Fibroblast of lung (primary cell): ENCODE data around the gene AGRP. TPM values are rescaled to one million over a fixed set of nuclear protein-coding genes. Genes with fewer than 3 reads are reported as not detected.

ENCODE experiments used
- DNase-seq, 2 donors: peaks; one replicate each; pipeline versions ENCODE4 v3.0.0 to v3.0.0-alpha.2; 2010; ENCODE audit warnings: low read depth in 2 of 2
- H2AFZ ChIP-seq: 2 replicates; pipeline ENCODE4 v1.5.1; 2012; ENCODE audit warnings: low read length, control low read depth, inconsistent platforms
- H3K27ac ChIP-seq: 2 replicates; pipeline ENCODE4 v1.5.1; 2011; ENCODE audit warnings: low read length, control low read depth; ENCODE audit not compliant: insufficient read depth
- H3K27me3 ChIP-seq: 2 replicates; pipeline ENCODE4 v1.5.1; 2011; ENCODE audit warnings: mild to moderate bottlenecking, low read length; ENCODE audit not compliant: control insufficient read depth, insufficient read depth
- H3K36me3 ChIP-seq: 2 replicates; pipeline ENCODE4 v1.5.1; 2011; ENCODE audit warnings: low read length; ENCODE audit not compliant: control insufficient read depth, insufficient read depth
- H3K4me1 ChIP-seq: 2 replicates; pipeline ENCODE4 v1.5.1; 2011; ENCODE audit warnings: low read length; ENCODE audit not compliant: control insufficient read depth, insufficient read depth; ENCODE audit errors: extremely low read depth
- H3K4me2 ChIP-seq: 2 replicates; pipeline ENCODE4 v1.5.1; 2011; ENCODE audit warnings: low read length, control low read depth; ENCODE audit not compliant: insufficient read depth; ENCODE audit errors: extremely low read depth
- H3K4me3 ChIP-seq, 4 experiments: fragments of 200-600 bp in 1 of 4; sonication (generic) in 1 of 4; replicated peaks in 1 of 4; 2 replicates each; pipeline ENCODE4 v1.5.1; 2011 to 2016; ENCODE audit warnings: low read length in 4 of 4, low read depth in 3 of 4, mild to moderate bottlenecking in 3 of 4, control low read depth in 2 of 4, inconsistent platforms in 1 of 4, mixed read lengths in 1 of 4; ENCODE audit not compliant: insufficient read depth in 1 of 4; ENCODE audit errors: control extremely low read depth in 1 of 4
- H3K79me2 ChIP-seq: 2 replicates; pipeline ENCODE4 v1.5.1; 2012; ENCODE audit warnings: mild to moderate bottlenecking, low read length, inconsistent platforms; ENCODE audit not compliant: control insufficient read depth, insufficient read depth
- H3K9ac ChIP-seq: 2 replicates; pipeline ENCODE4 v1.5.1; 2011; ENCODE audit warnings: mild to moderate bottlenecking, low read length, control low read depth; ENCODE audit not compliant: insufficient read depth
- H3K9me3 ChIP-seq: 2 replicates; pipeline ENCODE4 v1.5.1; 2012; ENCODE audit warnings: low read depth, low read length; ENCODE audit not compliant: control insufficient read depth, insufficient read depth
- H4K20me1 ChIP-seq: 2 replicates; pipeline ENCODE4 v1.5.1; 2011; ENCODE audit warnings: low read length; ENCODE audit not compliant: control insufficient read depth, insufficient read depth; ENCODE audit errors: extremely low read depth
- EZH2 ChIP-seq: IDR thresholded peaks from 2 replicates; pipeline ENCODE4 v1.5.1; 2012; ENCODE audit warnings: low read length, control low read depth, mild to moderate bottlenecking; ENCODE audit errors: missing control alignments
- polyA plus RNA-seq, 2 donors: library from polyadenylated mRNA; depleted of rRNA in 1 of 2; stranded (reverse) in 1 of 2; unstranded in 1 of 2; fragments of >200 nt; gene quantifications; 2 replicates each; pipeline ENCODE4 v1.2.1, GENCODE V29; 2011 to 2012; ENCODE audit warnings: missing spikeins in 1 of 2
- total RNA-seq: library from RNA; depleted of rRNA; stranded (reverse); fragments of >200 nt; gene quantifications from 2 replicates; pipeline ENCODE4 v1.2.1, GENCODE V29; 2014
- TF ChIP-seq, protein P1 (sequence below), 2 donors: IDR thresholded peaks in 1 of 2; conservative IDR thresholded peaks in 1 of 2; 1 replicate in 1 of 2; 2 replicates in 1 of 2; pipeline ENCODE4 v1.5.1; 2011 to 2012; ENCODE audit warnings: low read length in 2 of 2, control low read depth in 1 of 2, inconsistent platforms in 1 of 2, low read depth in 1 of 2, mild to moderate bottlenecking in 1 of 2

The AGRP gene
- total and polyA plus RNA-seq, 2 donors (not counting 1 experiment from before 2014, with no cell fraction given) = not detected

DNA sequence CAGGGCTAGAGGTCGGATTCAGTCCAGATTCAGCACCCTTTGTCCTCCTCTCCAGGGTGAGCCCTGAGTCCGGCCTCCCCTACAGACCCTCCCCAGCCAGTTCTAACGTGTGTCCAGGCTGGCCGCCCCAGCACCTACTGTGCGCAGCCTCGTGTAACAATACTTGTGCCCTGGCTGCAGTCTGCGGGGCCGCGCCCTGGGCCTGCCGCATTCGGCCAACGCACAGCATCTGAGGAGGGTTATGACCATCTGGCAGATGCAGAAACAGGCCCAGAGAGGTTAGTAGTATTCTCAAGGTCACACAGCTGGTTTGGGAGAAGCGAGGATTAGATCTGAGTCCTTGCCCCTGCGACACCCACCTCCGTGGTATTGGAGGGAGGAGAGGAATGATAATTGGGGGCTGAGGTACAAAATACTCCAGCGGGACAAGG is 46.2 kb upstream of the AGRP start:
- Histone ChIP-seq H3K4me1 (peaks cover 4% of the 10 kb centered on the region), H3K9ac (peak overlapping the region; percentile 92), H2AFZ (peak overlapping the region; percentile 53), H4K20me1 (no peaks in the 10 kb centered on the region), H3K9me3 (no peaks in the 10 kb centered on the region), H3K36me3 (no peaks in the 10 kb centered on the region), H3K79me2 (peaks cover 30% of the 10 kb centered on the region), H3K4me2 (peak overlapping the region; percentile 100), H3K27ac (peak overlapping the region; percentile 95), H3K4me3 (peak overlapping the region; percentile 86 to 90 (median 87)), H3K27me3 (no peaks in the 10 kb centered on the region)
- TF ChIP-seq EZH2 = no peak
- TF ChIP-seq, protein P1, sequence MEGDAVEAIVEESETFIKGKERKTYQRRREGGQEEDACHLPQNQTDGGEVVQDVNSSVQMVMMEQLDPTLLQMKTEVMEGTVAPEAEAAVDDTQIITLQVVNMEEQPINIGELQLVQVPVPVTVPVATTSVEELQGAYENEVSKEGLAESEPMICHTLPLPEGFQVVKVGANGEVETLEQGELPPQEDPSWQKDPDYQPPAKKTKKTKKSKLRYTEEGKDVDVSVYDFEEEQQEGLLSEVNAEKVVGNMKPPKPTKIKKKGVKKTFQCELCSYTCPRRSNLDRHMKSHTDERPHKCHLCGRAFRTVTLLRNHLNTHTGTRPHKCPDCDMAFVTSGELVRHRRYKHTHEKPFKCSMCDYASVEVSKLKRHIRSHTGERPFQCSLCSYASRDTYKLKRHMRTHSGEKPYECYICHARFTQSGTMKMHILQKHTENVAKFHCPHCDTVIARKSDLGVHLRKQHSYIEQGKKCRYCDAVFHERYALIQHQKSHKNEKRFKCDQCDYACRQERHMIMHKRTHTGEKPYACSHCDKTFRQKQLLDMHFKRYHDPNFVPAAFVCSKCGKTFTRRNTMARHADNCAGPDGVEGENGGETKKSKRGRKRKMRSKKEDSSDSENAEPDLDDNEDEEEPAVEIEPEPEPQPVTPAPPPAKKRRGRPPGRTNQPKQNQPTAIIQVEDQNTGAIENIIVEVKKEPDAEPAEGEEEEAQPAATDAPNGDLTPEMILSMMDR (conservative IDR thresholded peaks at IDR 0.05 in 1 of 2, IDR thresholded peaks at IDR 0.05 in 1 of 2; ENCODE audit: low read depth in 1 of 2, low read length in 2 of 2) = no peak
- DNase-seq = peak; percentile 25 to 32

GRCh38 chr16:67528870-67529581 is 45.7 kb upstream of the AGRP start:
- Histone ChIP-seq H3K79me2 (peaks cover 30% of the 10 kb centered on the region), H4K20me1 (no peaks in the 10 kb centered on the region), H3K27ac (peak overlapping the region; percentile 95), H3K9ac (peak overlapping the region; percentile 92), H3K36me3 (no peaks in the 10 kb centered on the region), H2AFZ (no peak overlapping the region), H3K4me2 (peak overlapping the region; percentile 100), H3K9me3 (no peaks in the 10 kb centered on the region), H3K4me3 (peak overlapping the region; percentile 86 to 90 (median 87)), H3K4me1 (peaks cover 4% of the 10 kb centered on the region), H3K27me3 (no peaks in the 10 kb centered on the region)
- DNase-seq = peak; percentile 29 to 48
- TF ChIP-seq EZH2 = no peak
- TF ChIP-seq, protein P1 (conservative IDR thresholded peaks at IDR 0.05 in 1 of 2, IDR thresholded peaks at IDR 0.05 in 1 of 2; ENCODE audit: low read depth in 1 of 2, low read length in 2 of 2) = no peak

GRCh38 chr16:67528222-67528869 is 45.0 kb upstream of the AGRP start, which contains the start of gene RIPOR1:
Gene RIPOR1 (plus strand): TSS chr16:67528829. CDS start chr16:67538447, 9,618 bp downstream.
- Histone ChIP-seq H3K4me2 (peak within 1 kb of the TSS; percentile 100), H3K27ac (peak within 1 kb of the TSS; percentile 95), H3K4me3 (peak within 1 kb of the TSS; percentile 86 to 90 (median 87)), H3K9ac (peak within 1 kb of the TSS; percentile 92), H3K36me3 (no peaks in the 10 kb centered on the region), H3K9me3 (no peaks in the 10 kb centered on the region), H3K79me2 (peaks cover 30% of the 10 kb centered on the region), H3K27me3 (no peaks in the 10 kb centered on the region), H2AFZ (peak within 1 kb of the TSS; percentile 53), H4K20me1 (no peaks in the 10 kb centered on the region), H3K4me1 (peaks cover 4% of the 10 kb centered on the region)
- TF ChIP-seq EZH2 = no peak
- TF ChIP-seq, protein P1 (conservative IDR thresholded peaks at IDR 0.05 in 1 of 2, IDR thresholded peaks at IDR 0.05 in 1 of 2; ENCODE audit: low read depth in 1 of 2, low read length in 2 of 2) = no peak
- no peak for DNase-seq
